Esophagus squamous epithelium (tissue), 4 donors: ENCODE results near the gene SLC18A3.

ENCODE experiments used
- CTCF ChIP-seq, 6 experiments: fragments of 450-650 bp in 4 of 6; fragments of 200-600 bp in 2 of 6; sonication (generic) in 2 of 6; IDR thresholded peaks; one replicate each; pipeline ENCODE4 v1.5.1; 2016 to 2019; ENCODE audit warnings: antibody characterized with exemption in 6 of 6, mild to moderate bottlenecking in 4 of 6, moderate library complexity in 4 of 6
- POLR2A ChIP-seq, 4 donors: fragments of 450-650 bp; IDR thresholded peaks; one replicate each; pipeline ENCODE4 v1.6.1; 2017; ENCODE audit warnings: antibody characterized with exemption in 4 of 4, mild to moderate bottlenecking in 4 of 4, moderate library complexity in 3 of 4

GRCh38 chr10:49621561-49621960 is 11.5 kb downstream of the SLC18A3 start:
- no peak for TF ChIP-seq CTCF (IDR thresholded peaks at IDR 0.05)
- no peak for TF ChIP-seq POLR2A (IDR thresholded peaks at IDR 0.05)
